ENCODE results near the gene CCNA2. TPM values are rescaled to one million over a fixed set of nuclear protein-coding genes. Genes with fewer than 3 reads are reported as not detected.

Gene CCNA2
- total RNA-seq (2014; rRNA removed; shearing (Covaris generic); ENCODE audit: low replicate concordance), result 140 and 157 TPM in 2 replicates

DNA sequence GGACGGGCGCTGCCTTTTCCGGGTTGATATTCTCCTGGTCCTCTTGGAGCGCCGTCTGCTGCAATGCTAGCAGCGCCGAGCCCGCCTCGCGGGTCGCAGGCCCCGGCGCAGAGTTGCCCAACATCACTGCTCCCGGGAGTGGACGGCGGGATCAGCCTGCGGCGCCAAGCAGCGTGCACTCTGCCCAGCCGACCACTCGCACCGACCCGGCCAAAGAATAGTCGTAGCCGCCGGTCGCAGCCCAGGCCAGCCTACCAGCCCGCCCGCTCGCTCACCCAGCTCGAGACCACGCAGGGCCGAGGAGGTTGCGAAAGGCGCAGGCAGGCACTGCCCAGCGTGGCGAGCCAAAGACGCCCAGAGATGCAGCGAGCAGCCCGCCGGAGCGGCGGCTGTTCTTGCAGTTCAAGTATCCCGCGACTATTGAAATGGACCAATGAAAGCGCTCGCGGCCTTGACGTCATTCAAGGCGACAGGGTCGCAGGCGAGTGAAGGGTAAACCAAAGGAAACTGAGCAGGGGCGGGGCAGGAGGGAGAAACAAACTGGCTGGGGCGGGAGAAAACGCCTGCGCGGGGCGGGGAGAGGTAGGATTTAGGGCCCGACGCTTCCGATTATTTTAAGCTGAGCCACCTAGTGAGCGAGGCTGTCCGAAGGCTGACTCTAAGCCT is at the start of gene CCNA2:
Gene CCNA2, minus strand, starts transcription at position 379 of the 666 bp plus-strand sequence. Its CDS starts 255 bp downstream, at position 124.
- no peaks in the 10 kb centered on the region for H3K9me3 ChIP-seq
- no peaks in the 10 kb centered on the region for H3K27me3 ChIP-seq
- H3K36me3 ChIP-seq, result peaks cover 54% of the 10 kb centered on the region
- peak within 1 kb of the TSS; percentile 89 for H3K4me3 ChIP-seq
- peak; percentile 98 for DNase-seq

DNA sequence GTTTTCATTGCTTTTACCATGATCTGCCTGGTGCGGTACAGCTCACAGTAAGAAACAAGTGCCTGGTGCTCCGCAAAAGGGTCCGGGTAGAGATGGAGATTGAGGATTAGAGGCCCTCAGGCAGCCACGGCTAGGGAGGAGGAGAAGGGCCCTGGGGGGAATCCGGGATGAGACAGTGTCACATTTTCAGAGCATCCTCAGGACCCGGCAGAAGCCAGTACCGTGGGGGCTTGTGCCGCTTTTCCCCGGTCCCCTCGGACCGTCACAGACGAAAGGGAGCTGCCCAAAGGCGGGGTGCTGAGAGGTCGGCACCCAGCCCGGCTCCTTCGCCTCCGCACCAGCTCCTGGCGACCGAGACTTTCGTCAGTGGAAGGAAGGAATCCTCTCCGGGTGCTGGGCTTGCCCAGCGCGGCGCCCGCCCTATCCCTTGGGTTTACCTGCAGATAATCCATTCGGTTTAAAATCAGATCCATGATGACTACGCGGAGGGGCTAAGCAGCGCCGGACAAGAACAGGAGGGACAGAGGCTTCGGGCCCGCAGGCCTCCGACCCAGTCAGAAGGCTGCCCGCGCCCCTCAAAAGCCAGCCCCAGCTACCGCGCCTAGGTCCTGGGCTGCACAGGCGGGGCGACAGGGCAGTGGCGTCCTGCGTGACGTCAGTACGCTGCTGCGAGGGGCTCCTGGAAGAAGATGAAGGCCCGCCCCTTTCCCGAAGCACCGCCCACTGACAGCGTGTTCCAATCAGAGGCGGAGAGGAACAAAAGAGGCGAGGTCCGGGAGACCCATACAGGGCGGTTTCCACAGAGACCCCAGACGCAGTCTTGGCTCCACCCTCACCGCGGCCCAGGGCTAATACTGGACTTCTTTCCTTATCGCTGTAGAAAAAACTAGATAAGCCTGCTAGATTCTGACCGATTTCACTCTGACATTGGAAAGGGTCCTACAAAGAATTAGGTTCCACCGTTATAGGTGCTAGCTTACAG is 46.4 kb upstream of the CCNA2 start, which contains the start of gene BBS7:
Gene BBS7, minus strand, starts transcription at position 634 of the 982 bp plus-strand sequence. Its CDS starts 161 bp downstream, at position 473.
- DNase-seq, result peak; percentile 95
- Histone ChIP-seq H3K27me3 (no peaks in the 10 kb centered on the region), H3K36me3 (peaks cover 22% of the 10 kb centered on the region), H3K9me3 (0 out of 2 replicates have a peak, but pooled peaks cover 3% of the 10 kb centered on the region), H3K4me3 (peak within 1 kb of the TSS; percentile 75)

DNA sequence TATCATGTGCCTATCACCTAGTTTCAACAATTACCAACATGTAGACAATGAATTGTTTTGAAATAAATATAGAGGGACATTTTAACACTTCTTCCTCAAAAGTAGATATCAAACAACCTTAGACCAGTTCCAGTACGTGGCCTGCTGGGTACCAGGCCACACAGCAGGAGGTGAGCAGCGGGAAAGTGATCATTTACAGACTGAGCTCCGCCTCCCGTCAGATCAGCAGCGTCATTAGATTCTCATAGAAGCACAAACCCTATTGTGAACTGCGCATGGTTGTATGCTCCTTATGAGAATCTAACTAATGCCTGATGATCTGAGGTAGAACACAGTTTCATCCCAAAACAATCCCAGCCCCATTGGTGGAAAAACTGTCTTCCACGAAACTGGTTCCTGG is 40.1 kb upstream of the CCNA2 start:
- H3K4me3 ChIP-seq, result no peak overlapping the region

DNA sequence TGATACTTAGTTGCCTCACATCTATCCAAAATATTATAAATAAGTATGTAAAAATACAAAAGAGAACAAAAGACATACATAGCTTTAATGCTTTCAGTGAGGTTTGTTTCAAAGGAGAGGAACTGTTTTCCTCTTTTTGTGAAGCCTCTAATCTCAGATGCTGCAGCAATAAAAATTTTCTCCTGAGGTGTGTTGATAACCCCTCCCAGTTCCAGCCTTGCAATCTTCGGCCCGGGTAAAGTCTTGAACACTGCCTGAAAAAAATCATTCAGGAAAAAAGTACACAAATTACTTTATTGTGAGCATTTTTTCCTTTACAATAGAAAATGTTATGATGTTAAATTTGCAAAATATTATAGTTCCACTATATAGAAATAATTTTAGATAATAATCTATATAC is 37.7 kb upstream of the CCNA2 start:
- no peak overlapping the region for H3K4me3 ChIP-seq
- H3K36me3 ChIP-seq, result peaks cover 27% of the 10 kb centered on the region
- H3K27me3 ChIP-seq, result no peaks in the 10 kb centered on the region
- DNase-seq, result no peak
- no peaks in the 10 kb centered on the region for H3K9me3 ChIP-seq

More for the DNA sequence above, 40.1 kb upstream of the CCNA2 start:
- H3K9me3 ChIP-seq, result 0 out of 2 replicates have a peak, but pooled peaks cover 3% of the 10 kb centered on the region
- no peak for DNase-seq
- peaks cover 37% of the 10 kb centered on the region for H3K36me3 ChIP-seq
- no peaks in the 10 kb centered on the region for H3K27me3 ChIP-seq

DNA sequence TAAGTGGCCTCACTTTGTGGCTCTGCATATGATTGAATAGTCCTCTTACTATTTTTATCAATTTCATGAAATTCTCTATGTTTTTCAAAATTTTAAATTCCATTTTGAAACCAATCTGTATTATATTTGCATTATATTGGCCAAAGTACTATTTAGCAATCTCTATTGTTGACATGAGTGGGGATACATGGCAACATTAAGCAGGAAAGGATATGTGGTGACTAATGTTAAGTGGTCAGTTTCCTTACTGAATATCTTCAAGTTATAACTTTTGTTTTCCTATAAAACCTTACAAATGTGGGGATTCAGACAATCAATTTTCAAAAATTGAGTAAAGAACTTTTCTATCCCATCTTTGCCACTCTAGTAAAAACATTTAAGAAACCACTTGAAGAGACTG is 36.4 kb upstream of the CCNA2 start:
- no peaks in the 10 kb centered on the region for H3K27me3 ChIP-seq
- H3K9me3 ChIP-seq, result no peaks in the 10 kb centered on the region
- no peak overlapping the region for H3K4me3 ChIP-seq
- DNase-seq, result no peak
- peaks cover 18% of the 10 kb centered on the region for H3K36me3 ChIP-seq

DNA sequence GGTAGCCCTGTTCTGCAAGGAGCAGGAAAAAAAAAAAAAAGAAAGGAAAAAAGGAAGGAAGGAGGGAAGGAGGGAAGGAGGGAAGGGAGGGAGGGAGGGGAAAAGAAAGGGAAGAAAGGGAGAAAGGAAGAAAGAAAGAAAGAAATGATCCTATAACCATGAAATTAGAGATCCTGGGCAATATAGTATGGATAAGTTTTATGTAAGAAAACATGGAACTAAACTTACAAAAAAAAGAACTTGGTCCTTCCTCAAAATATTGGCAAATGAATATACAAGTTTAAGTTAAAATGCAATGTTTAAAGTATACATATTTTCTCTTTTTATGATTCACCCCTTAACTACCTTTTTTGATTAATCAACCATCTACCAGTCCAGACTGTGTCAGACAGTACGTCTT is 27.7 kb upstream of the CCNA2 start:
- no peak for DNase-seq
- no peaks in the 10 kb centered on the region for H3K9me3 ChIP-seq
- peaks cover 6% of the 10 kb centered on the region for H3K36me3 ChIP-seq
- H3K4me3 ChIP-seq, result no peak overlapping the region
- no peaks in the 10 kb centered on the region for H3K27me3 ChIP-seq

DNA sequence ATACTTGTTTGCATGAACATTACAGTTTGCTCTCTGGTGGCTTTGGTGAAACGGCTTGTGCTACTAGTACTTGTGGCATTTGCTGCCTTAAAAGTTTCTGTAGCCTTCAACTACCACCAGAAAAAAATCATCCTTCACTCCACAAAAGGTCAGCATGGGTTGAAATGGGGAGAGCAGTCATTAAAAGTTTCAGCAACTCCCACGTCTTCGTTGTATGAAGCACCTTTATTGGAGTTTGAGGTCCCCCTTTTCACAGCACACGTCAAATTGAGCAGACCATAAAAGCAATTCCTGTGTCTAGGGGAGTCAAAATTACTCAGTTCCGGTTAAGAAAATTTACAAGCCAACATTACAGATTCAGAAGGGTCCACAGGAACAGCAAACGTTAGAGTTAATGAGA is 23.0 kb upstream of the CCNA2 start:
- Histone ChIP-seq H3K27me3 (no peaks in the 10 kb centered on the region), H3K9me3 (no peaks in the 10 kb centered on the region), H3K4me3 (no peak overlapping the region), H3K36me3 (peaks cover 3% of the 10 kb centered on the region)
- DNase-seq, result no peak

DNA sequence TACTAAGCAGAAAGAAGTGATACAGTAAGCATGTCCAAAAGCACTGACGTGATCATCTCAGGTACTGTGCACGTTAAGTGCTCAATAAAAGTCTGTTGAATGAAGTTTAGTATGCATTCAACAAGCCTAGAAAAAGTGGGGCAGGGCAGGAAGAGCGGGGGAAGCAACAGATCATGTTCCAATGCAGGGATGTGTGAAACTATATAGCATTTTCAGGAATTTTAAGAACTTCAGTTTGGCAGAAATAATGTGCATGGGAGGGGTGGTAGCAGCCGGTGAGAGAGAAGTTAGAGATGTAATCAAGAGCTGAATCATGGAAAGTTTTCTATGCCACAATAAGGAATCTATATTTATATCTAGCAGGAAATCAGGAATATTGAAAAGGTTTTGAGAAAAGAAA is 19.2 kb upstream of the CCNA2 start:
- Histone ChIP-seq H3K4me3 (no peak overlapping the region), H3K9me3 (no peaks in the 10 kb centered on the region), H3K36me3 (no peaks in the 10 kb centered on the region; the same call in 1 of the 2 replicates), H3K27me3 (no peaks in the 10 kb centered on the region)
- no peak for DNase-seq

DNA sequence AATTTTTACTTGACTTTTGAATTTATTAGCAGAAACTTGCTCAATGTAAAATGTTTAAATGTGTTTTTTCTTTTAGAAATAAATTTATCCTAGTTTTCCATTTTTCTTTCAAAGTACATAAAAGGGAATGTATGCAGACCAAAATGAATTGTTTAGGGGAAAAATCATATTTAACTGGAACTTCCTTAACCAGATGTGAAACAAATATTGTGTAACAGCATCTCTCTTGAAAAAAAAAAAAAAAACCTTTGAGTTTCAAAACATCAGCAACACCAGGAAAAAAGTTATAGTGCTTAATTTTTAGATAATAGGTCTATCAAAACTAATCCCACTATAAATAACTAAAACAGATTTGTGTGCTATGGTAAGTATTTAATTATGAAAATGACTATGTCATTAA is 14.5 kb upstream of the CCNA2 start:
- no peaks in the 10 kb centered on the region; the same call in 1 of the 2 replicates for H3K9me3 ChIP-seq
- peaks cover 8% of the 10 kb centered on the region for H3K36me3 ChIP-seq
- no peak overlapping the region for H3K4me3 ChIP-seq
- no peaks in the 10 kb centered on the region for H3K27me3 ChIP-seq
- DNase-seq, result no peak

DNA sequence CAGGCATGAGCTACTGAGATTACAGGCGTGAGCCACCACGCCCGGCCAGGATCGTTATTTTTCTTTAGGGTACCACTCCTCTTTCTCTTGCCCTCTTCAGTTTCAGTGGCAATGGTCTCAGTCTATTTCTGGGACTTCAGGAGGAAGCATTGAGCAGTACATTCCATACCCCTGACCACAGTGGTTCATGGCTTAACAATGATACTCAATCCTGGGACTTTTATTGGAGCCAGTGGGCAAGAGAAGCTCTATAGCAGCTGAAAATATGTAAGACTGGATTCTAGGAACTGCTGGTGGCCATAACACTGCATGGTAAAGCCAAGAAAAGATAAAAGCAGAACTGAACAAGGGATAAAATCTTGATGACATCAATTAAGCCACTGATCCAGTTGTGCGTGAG is 5.8 kb upstream of the CCNA2 start:
- H3K36me3 ChIP-seq, result peaks cover 18% of the 10 kb centered on the region
- H3K9me3 ChIP-seq, result no peaks in the 10 kb centered on the region; the same call in 1 of the 2 replicates
- DNase-seq, result no peak

DNA sequence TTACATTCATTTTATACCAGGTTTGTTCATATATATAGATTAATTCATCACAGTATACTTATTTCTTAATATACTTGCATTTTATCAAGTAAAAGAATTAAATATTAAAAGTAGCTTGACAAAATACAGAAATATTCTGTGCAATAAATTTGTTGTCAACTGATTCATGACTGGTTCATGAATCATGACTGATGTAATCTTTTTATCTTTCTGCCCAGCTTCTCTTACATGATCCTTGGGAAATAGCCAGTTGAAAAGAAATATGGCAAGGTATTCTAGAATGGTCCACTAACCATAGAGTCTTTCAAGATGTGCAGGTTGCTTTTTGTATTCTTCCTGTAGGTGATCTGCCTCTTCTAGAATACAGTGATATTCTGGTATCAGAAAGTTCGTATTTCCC is 4.2 kb upstream of the CCNA2 start:
- DNase-seq, result no peak
- Histone ChIP-seq H3K36me3 (peaks cover 18% of the 10 kb centered on the region), H3K27me3 (no peaks in the 10 kb centered on the region), H3K9me3 (no peaks in the 10 kb centered on the region), H3K4me3 (no peak overlapping the region)

More for the DNA sequence above, 5.8 kb upstream of the CCNA2 start:
- no peaks in the 10 kb centered on the region for H3K27me3 ChIP-seq
- H3K4me3 ChIP-seq, result no peak overlapping the region

DNA sequence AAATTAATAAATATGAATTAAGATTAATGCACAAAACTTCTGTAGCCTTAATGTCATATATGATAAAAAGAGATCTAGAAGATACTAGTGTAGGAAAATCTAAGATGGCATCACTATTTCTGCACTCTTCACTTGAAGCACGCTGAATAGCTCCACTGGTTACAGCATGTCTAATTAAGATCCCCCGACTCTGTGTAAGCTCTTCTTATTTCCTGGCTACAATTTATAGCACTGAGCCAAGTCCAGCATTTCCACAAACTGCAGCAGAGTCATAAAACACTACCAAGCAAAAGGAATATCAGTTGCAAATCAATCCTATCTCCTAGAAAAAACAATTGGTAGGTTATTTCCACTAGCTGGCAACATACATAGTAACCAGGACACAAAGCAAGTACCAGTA is 1.3 kb upstream of the CCNA2 start:
- H3K9me3 ChIP-seq, result no peaks in the 10 kb centered on the region
- no peak overlapping the region for H3K4me3 ChIP-seq
- H3K36me3 ChIP-seq, result peaks cover 45% of the 10 kb centered on the region
- no peak for DNase-seq
- no peaks in the 10 kb centered on the region for H3K27me3 ChIP-seq

DNA sequence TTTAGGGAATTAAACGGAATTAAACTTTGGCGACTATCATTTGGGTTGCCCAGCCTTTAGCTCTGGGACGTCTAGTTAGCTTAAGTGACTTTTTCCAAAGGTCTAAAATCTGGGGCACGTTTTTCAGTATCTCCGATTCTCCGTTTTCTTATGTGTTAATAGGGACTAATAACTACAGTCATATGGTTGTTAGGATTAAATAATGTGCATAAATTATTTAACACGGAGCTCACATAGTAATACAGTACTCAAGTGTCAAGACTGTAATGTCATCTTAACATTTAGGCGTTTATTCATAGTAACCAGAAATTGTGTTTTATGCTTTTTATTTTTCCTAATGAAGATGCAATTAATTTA is 466 bp upstream of the CCNA2 start:
- Histone ChIP-seq H3K9me3 (no peaks in the 10 kb centered on the region), H3K36me3 (peaks cover 51% of the 10 kb centered on the region), H3K27me3 (no peaks in the 10 kb centered on the region), H3K4me3 (peak overlapping the region; percentile 89)
- no peak for DNase-seq

DNA sequence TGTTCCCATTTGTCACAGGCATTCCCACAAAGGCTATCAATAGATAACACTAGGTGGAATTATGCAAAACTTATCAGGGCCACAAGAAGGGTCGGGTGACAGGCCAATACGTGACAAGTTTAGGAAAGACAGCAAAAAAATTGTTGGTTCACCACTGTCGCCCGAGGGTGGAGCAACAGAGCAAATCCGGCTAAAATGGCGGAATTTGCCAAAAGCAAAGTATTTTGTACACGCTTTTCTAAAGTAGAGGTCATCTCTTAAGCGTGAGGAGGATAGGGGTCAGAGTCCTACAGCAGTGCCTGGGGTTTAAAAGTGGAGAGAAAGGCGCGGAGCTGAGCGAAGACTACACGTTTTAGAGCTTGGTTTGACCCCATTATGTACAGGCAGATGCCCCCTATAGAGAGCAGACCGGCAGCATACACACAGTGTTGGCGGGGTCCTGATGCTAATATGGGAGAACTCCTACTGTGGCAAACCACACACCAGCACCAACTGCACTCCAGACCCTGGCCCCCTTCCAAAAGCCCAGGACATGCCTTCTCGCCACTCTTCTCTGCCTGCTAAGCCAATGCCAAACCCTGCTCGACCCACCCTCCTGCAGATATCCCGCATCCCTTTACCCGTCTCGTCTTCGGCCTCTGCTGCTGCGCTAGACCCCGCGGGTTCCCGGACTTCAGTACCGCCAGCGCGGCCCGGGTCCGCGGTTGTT is 733 bp downstream of the CCNA2 start:
- H3K27me3 ChIP-seq, result no peaks in the 10 kb centered on the region
- peak; percentile 68 for DNase-seq
- peaks cover 57% of the 10 kb centered on the region for H3K36me3 ChIP-seq
- no peaks in the 10 kb centered on the region for H3K9me3 ChIP-seq
- H3K4me3 ChIP-seq, result peak overlapping the region; percentile 89

DNA sequence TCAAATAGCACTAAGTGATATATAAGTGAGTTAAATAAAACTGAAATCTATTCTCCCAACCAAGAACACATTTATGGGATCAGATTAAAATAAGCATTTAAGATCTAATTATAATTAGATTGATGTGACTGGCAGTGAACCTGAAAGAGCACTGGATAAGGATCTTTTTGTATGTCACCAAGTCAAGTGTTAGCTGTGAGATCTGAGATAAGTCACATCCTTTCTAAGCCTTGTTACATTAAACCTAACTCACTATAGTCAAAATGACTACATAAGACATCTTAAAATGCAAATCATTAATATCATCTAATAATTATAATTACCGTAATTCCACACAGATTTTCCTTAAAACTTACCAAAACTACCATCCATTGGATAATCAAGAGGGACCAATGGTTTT is 1.6 kb downstream of the CCNA2 start:
- DNase-seq, result no peak
- H3K27me3 ChIP-seq, result no peaks in the 10 kb centered on the region
- no peaks in the 10 kb centered on the region for H3K9me3 ChIP-seq
- peak overlapping the region; percentile 89 for H3K4me3 ChIP-seq
- peaks cover 58% of the 10 kb centered on the region for H3K36me3 ChIP-seq

DNA sequence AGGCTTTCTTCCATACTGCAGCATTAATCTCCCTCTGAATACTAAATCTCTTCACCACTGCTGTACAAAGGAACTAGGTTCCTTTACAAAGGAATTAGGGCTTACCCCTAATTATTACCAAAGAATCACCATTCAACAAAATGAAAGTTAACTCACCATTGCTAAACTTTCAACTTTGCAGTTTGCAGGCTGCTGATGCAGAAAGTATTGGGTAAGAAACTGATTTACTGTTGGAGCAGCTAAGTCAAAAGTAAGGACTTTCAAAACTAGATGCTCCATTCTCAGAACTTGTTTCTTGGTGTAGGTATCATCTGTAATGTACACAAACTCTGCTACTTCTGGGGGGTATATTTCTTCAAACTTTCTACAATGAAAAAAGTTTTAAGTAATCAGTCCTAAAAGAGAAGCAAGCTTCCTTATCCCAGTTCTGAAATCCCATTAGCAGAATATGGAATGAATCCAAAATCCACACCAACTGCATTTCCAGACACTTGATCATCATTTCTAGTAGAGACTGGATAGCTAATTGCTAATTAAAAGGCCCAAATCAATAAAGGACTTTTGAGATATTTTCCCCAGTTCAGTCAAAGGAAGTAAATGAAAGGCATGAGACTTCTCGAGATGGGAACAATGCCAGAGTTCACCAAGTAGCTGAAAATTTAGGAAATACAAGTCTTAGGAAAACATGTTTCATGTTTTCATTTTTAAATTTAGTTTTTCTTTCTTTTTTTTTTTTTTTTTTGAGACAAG is 4.3 kb downstream of the CCNA2 start:
- DNase-seq, result no peak
- Histone ChIP-seq H3K36me3 (peaks cover 79% of the 10 kb centered on the region), H3K4me3 (no peak overlapping the region)

More for the DNA sequence above, 4.3 kb downstream of the CCNA2 start:
- H3K9me3 ChIP-seq, result no peaks in the 10 kb centered on the region
- no peaks in the 10 kb centered on the region for H3K27me3 ChIP-seq

Measured in MG63 (cell line).